A549 (cell line): ENCODE measurements around the gene C5orf34. TPM values are rescaled to one million over a fixed set of nuclear protein-coding genes. Genes with fewer than 3 reads are reported as not detected.
"Not testable (repeated sequence)": the region's sequence is repeated elsewhere in the genome, so short reads cannot be mapped to it uniquely, and the experiment has no call there.

Source experiments
- ATAC-seq, 2 experiments: fragments of 200-7000 bp in 1 of 2; fragments of >200 bp in 1 of 2; cut with Nextera tagmentation in 1 of 2; cut with Tn5 transposase in 1 of 2; 3 replicates each; pipeline versions ENCODE4 v1.8.0 to v1.9.1; 2018 to 2020; ENCODE audit warnings: mild to moderate bottlenecking in 1 of 2, moderate library complexity in 1 of 2
- CTCF ChIA-PET: fragments of 300-600 bp; sonication (Branson Sonifier 250); formaldehyde crosslinking; extraction: SDS; loops from one replicate; lab custom pipeline; 2021; ENCODE audit warnings: antibody characterized with exemption, inconsistent platforms; lab: Yijun Ruan, JAX
- POLR2A ChIA-PET: fragments of 350-600 bp; formaldehyde crosslinking; extraction: SDS; loops from one replicate; lab custom pipeline; 2021; ENCODE audit warnings: antibody characterized with exemption, inconsistent platforms; lab: Yijun Ruan, JAX
- DNase-seq, 2 experiments: peaks; one replicate each; pipeline versions ENCODE4 v3.0.0 to v3.0.0-alpha.2; 2011 to 2016; ENCODE audit warnings: low read depth in 1 of 2, low spot score in 1 of 2
- FAIRE-seq: peaks from 2 replicates; lab custom pipeline; 2011; peaks lifted over from hg19 to GRCh38; lab: Jason Lieb, UNC
- H3K27ac ChIP-seq, 2 experiments: fragments of >200 bp; sonication (Bioruptor Twin); formaldehyde crosslinking; 3 replicates each; pipeline ENCODE4 v1.5.1; 2016 to 2017
- H3K4me1 ChIP-seq: fragments of >200 bp; sonication (Bioruptor Twin); formaldehyde crosslinking; 3 replicates; pipeline ENCODE4 v1.6.1; 2016
- H3K4me2 ChIP-seq: fragments of >200 bp; sonication (Bioruptor Twin); formaldehyde crosslinking; 3 replicates; pipeline ENCODE4 v1.6.1; 2016
- H3K4me3 ChIP-seq: fragments of >200 bp; sonication (Bioruptor Twin); formaldehyde crosslinking; 3 replicates; pipeline ENCODE4 v1.5.1; 2016
- H3K9me3 ChIP-seq: fragments of >200 bp; sonication (Bioruptor Twin); formaldehyde crosslinking; 3 replicates; pipeline ENCODE4 v1.6.1; 2016
- CTCF ChIP-seq: fragments of >200 bp; sonication (Bioruptor Twin); formaldehyde crosslinking; IDR thresholded peaks from 3 replicates; pipeline ENCODE4 v1.5.1; 2016
- EHF ChIP-seq: fragments of 250-450 bp; sonication (Bioruptor Pico); IDR thresholded peaks from 2 replicates; pipeline ENCODE4 v1.5.0; 2020; ENCODE audit warnings: mild to moderate bottlenecking
- ELK1 ChIP-seq: fragments of 150-350 bp; IDR thresholded peaks from 2 replicates; pipeline ENCODE4 v1.6.1; 2014; ENCODE audit warnings: low read depth, mild to moderate bottlenecking, low read length
- HMGXB4 ChIP-seq: fragments of 250-450 bp; sonication (Bioruptor Pico); IDR thresholded peaks from 2 replicates; pipeline ENCODE4 v1.5.0; 2021; ENCODE audit warnings: mild to moderate bottlenecking, moderate library complexity, borderline replicate concordance
- HOXA7 ChIP-seq: fragments of 250-450 bp; sonication (Bioruptor Pico); IDR thresholded peaks from 2 replicates; pipeline ENCODE4 v1.5.0; 2020; ENCODE audit warnings: mild to moderate bottlenecking, moderate library complexity
- HOXB13 ChIP-seq: fragments of 250-450 bp; sonication (Bioruptor Pico); IDR thresholded peaks from 2 replicates; pipeline ENCODE4 v1.5.0; 2020; ENCODE audit warnings: low read depth, mild to moderate bottlenecking, moderate library complexity
- JUN ChIP-seq, 2 experiments: fragments of >200 bp; sonication (Bioruptor Twin); formaldehyde crosslinking; IDR thresholded peaks; 2 replicates in 1 of 2; 3 replicates in 1 of 2; pipeline ENCODE4 v1.6.1; 2016 to 2017
- JUNB ChIP-seq: fragments of >200 bp; sonication (Bioruptor Twin); formaldehyde crosslinking; IDR thresholded peaks from 2 replicates; pipeline ENCODE4 v1.6.1; 2016
- KDM5A ChIP-seq: fragments of 200-600 bp; sonication (generic); IDR thresholded peaks from 2 replicates; pipeline ENCODE4 v1.6.1; 2016; ENCODE audit warnings: antibody characterized with exemption, mild to moderate bottlenecking
- MAX ChIP-seq: IDR thresholded peaks from 2 replicates; pipeline ENCODE4 v1.6.1; 2012
- MAZ ChIP-seq: fragments of 150-350 bp; IDR thresholded peaks from 2 replicates; pipeline ENCODE4 v1.6.1; 2014; ENCODE audit warnings: antibody characterized with exemption, low read depth, low read length, borderline replicate concordance
- MYC ChIP-seq: IDR thresholded peaks from 2 replicates; pipeline ENCODE4 v1.6.1; 2012; ENCODE audit warnings: mild to moderate bottlenecking, inconsistent platforms, low read length, improper control_type of control experiment, borderline replicate concordance
- PHF8 ChIP-seq: fragments of 200-600 bp; sonication (generic); IDR thresholded peaks from 2 replicates; pipeline ENCODE4 v1.6.1; 2016; ENCODE audit warnings: low read depth, mild to moderate bottlenecking, antibody characterized with exemption, moderate library complexity, borderline replicate concordance
- RARB ChIP-seq: fragments of 250-450 bp; sonication (Bioruptor Pico); IDR thresholded peaks from 2 replicates; pipeline ENCODE4 v1.8.0; 2021; ENCODE audit warnings: mild to moderate bottlenecking, moderate library complexity
- SREBF2 ChIP-seq: fragments of 450-650 bp; IDR thresholded peaks from 2 replicates; pipeline ENCODE4 v1.6.1; 2014; ENCODE audit warnings: mild to moderate bottlenecking, moderate library complexity
- TFCP2L1 ChIP-seq: fragments of 250-450 bp; sonication (Bioruptor Pico); IDR thresholded peaks from 2 replicates; pipeline ENCODE4 v1.5.0; 2021; ENCODE audit warnings: mild to moderate bottlenecking
- ZFP36 ChIP-seq: fragments of 450-650 bp; IDR thresholded peaks from 2 replicates; pipeline ENCODE4 v1.6.1; 2014; ENCODE audit warnings: borderline replicate concordance; ENCODE audit not compliant: partially characterized antibody
- whole genome bisulfite sequencing: methylation state at CpG from one replicate; pipeline ENCODE4 v1.1.6; 2017; ENCODE audit errors: missing lambda C conversion rate; 5-methylcytosine and 5-hydroxymethylcytosine counted together
- polyA plus RNA-seq, 4 experiments: library from polyadenylated mRNA; depleted of rRNA in 3 of 4; stranded (reverse); fragments of >200 nt; fragmentation: RNase III in 1 of 4; extraction: RNeasy Plus Mini Kit Qiagen cat#74134 plus additional on column Dnase treatment in 1 of 4; gene quantifications; 2 replicates in 3 of 4; 3 replicates in 1 of 4; pipeline ENCODE4 v1.2.3, GENCODE V29; 2011 to 2017

Gene C5orf34
- polyA plus RNA-seq, 2 of the 4 experiments (the other 2 are of a cell fraction): 7.6 to 16.1 TPM

GRCh38 chr5:43556857-43557542 is 42.1 kb upstream of the C5orf34 start, which contains the start of gene PAIP1 (continued):
- TF ChIP-seq HOXB13 (CRISPR knock-in tag) (no peak), TFCP2L1 (CRISPR knock-in tag) (no peak), RARB (CRISPR knock-in tag) (no peak), CTCF (peak; percentile 88), MAX (peak; percentile 70), SREBF2 (no peak), HOXA7 (CRISPR knock-in tag) (no peak), HMGXB4 (CRISPR knock-in tag) (peak; percentile 95), EHF (CRISPR knock-in tag) (no peak), MAZ (no peak), ZFP36 (no peak), PHF8 (peak; percentile 82), ELK1 (no peak), JUNB (no peak), KDM5A (no peak), MYC (peak; percentile 71; the same call in 1 of the 2 replicates)

GRCh38 chr5:43556607-43556856 is 41.6 kb upstream of the C5orf34 start:
- WGBS: no CpG with 5 or more reads among the region's 30 CpGs
- H3K4me3 ChIP-seq: peak overlapping the region; percentile 93
- ChIA-PET CTCF (interaction anchor here (0.6 to 1.8 kb wide), 5 partner anchors 9 to 72 kb away, joined by 3 to 6 read pairs (median 3); partner anchors contain the start of gene TMEM267), POLR2A (interaction anchor here (1.2 to 1.5 kb wide), 4 partner anchors 9 to 73 kb away, joined by 4 to 8 read pairs (median 6); partner anchors contain the start of genes C5orf34 and TMEM267)
- H3K4me1 ChIP-seq: peaks cover 23% of the 10 kb centered on the region; the same call in 2 of the 3 replicates
- H3K4me2 ChIP-seq: peak overlapping the region; percentile 86; the same call in 2 of the 3 replicates
- peak; percentile 27; the same call in 1 of the 2 replicates for TF ChIP-seq PHF8
- peak in 1 of 2 experiments; percentile 36; a peak in 1 of 5 replicates for TF ChIP-seq JUN (IDR thresholded peaks at IDR 0.05)
- FAIRE-seq, H3K9me3 ChIP-seq, DNase-seq: not testable (repeated sequence)
- H3K27ac ChIP-seq: peak overlapping the region; percentile 93 to 99
- peak in 1 of 2 experiments; percentile 93; a peak in 4 of 6 replicates for ATAC-seq
